GM18498 (cell line): ENCODE measurements around the gene CCDC78.

Experiments used
- ATAC-seq: cut with Tn5 transposase; IDR thresholded peaks from one replicate; pipeline ENCODE4 v1.9.1; 2021; ENCODE audit warnings: mild to moderate bottlenecking, moderate library complexity; ENCODE audit not compliant: unreplicated experiment

CCDC78 gene

DNA sequence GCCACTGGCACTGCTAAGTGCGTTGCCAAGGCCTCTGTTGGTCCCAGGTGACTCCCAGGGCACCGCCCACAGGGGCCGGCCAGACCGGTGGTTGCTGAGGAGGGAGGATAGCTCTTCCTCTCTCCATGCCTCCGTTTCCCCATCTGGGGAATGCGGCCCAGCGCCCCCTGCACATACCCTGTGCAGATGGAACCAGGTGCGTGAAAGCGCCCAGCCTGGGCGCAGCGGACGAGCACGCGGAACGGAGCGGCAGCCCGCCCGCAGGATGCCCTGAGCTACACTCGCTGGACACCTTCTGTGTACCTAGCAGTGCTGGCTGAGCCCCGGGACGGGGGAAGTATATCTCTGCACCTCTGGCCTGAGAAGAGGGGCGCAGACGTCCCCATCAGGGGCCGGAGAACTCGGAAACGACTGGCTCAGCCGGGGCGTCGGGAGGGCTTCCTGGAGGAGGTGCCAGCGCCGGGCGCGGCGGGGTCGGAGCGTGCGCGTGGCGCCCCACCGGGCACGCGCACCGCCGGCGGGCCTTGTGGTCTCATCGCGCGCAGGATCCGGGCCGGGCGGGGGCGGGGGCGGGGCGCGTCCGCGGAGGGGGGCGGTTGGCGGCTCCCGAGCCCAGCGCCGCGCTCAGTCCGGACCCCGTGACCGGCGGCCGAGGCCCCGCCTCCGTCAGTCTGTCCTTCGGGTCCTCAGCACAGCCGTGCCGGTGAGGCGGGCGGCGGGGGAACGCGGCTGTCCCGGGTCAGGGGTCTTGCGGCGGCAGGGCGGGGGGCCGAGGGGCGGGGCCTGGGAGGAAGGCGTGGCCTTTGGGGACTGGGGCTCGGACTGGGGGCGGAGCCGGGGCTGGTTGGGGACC is at the start of gene CCDC78, which contains the start of gene HAGHL:
Gene CCDC78, minus strand, starts transcription at position 6 of the 853 bp plus-strand sequence. CDS start 76 bp downstream, outside the sequence.
Gene HAGHL, plus strand, starts transcription at position 669 of the 853 bp plus-strand sequence. CDS start 404 bp downstream, outside the sequence.
- ATAC-seq, result peak; percentile 33

- no peak for ATAC-seq
Measured at GRCh38 chr16:775236-775796, 49.1 kb upstream of the CCDC78 start.

- no peak for ATAC-seq
Measured at GRCh38 chr16:774086-775001, 48.1 kb upstream of the CCDC78 start.

- ATAC-seq, result no peak
Measured at GRCh38 chr16:772959-773358, 46.7 kb upstream of the CCDC78 start.

DNA sequence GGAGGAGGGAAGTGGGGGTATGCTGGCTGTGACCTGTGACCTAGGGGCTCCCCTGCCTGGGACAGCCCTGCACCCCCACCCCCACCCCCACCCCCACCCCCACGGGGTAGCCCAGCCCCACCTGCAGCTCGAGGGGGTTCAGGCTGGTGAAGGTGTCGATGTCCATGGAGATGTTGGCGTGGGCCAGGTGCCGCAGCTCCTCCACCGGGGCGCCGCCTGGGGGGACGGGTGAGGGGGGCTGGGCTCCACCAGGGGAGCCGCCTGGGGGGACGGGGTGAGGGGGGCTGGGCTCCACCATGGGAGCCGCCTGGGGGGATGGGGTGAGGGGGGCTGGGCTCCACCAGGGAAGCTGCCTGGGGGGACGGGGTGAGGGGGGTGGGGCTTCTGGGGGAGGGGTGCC is 44.2 kb upstream of the CCDC78 start:
- ATAC-seq, result no peak

DNA sequence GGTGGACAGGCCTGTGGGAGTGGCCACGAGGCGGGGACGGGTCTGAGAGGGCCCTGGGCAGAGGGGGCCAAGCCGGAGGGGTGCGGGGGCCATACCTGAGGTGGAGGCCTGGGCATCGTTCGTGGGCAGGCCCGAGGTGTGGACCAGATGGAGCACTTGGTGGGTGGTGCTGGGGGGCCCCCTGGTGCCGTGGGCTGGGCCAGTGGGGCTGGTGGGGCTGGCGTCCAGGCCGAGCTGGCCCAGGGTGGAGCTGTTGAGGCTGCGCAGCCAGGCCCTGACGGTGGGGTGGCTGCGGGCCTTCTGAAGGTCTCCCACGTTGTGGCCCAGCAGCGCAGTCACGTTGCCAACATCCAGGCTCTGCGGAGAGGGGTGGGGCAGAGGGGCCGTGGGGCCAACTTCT is 43.7 kb upstream of the CCDC78 start:
- no peak for ATAC-seq

DNA sequence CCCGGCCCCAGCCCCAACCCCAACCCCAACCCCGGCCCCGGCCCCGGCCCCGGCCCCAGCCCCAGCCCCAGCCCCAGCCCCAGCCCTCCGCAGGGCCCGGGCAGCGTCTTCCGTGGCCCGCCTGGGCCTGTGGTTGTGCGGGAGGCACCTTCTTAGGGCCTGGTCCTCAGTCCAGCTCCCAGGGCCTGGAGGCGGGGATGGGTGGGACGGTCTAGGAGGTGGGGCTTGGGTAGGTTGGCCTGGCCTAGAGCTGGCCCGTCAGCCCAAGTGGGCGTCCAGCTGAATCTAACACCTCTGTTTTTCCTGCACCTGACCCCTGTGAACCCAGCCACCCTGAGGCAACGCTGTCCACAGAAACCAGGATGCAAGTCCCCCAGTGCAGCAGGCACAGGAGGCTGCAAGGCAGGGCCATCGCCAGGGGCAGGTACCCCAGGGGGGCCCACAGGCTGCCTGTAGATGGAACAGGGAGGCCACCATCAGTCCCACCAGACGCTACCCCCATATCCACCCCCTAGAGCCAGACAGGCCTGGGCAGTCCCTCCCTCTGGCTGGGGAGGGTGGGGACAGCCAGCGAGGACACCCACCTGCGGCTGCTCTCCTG is 43.0 kb upstream of the CCDC78 start:
- no peak for ATAC-seq

DNA sequence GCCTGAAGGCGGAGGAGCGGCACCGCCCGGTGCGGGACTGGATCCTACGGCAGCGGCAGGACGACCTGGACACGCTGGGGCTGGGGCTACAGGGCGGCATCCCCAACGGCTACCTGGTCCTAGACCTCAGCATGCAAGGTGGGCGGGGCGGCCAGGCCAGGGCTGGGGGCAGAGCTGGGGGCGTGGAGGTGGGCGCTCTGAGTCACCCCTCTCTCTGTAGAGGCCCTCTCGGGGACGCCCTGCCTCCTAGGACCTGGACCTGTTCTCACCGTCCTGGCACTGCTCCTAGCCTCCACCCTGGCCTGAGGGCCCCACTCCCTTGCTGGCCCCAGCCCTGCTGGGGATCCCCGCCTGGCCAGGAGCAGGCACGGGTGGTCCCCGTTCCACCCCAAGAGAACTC is 42.2 kb upstream of the CCDC78 start:
- ATAC-seq, result no peak

DNA sequence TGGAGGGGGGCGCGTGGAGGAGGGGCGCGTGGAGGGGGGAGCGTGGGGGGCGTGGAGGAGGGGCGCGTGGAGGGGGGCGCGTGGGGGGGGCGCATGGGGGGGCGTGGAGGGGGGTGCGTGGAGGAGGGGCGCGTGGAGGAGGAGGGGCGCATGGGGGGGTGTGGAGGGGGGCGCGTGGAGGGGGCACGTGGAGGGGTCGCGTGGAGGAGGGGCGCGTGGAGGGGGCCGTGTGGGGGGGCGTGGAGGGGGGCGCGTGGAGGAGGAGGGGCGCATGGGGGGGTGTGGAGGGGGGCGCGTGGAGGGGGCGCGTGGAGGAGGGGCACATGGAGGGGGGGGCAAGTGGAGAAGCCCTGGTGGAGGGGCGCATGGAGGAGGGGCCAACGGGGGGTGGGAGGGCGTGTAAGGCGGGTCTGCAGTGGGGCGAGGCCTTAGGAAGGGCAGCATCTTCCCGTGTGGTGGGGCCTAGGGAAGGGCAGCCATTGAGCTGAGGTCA is 41.5 kb upstream of the CCDC78 start:
- no peak for ATAC-seq

GRCh38 chr16:766820-767640 is 40.8 kb upstream of the CCDC78 start:
- no peak for ATAC-seq

DNA sequence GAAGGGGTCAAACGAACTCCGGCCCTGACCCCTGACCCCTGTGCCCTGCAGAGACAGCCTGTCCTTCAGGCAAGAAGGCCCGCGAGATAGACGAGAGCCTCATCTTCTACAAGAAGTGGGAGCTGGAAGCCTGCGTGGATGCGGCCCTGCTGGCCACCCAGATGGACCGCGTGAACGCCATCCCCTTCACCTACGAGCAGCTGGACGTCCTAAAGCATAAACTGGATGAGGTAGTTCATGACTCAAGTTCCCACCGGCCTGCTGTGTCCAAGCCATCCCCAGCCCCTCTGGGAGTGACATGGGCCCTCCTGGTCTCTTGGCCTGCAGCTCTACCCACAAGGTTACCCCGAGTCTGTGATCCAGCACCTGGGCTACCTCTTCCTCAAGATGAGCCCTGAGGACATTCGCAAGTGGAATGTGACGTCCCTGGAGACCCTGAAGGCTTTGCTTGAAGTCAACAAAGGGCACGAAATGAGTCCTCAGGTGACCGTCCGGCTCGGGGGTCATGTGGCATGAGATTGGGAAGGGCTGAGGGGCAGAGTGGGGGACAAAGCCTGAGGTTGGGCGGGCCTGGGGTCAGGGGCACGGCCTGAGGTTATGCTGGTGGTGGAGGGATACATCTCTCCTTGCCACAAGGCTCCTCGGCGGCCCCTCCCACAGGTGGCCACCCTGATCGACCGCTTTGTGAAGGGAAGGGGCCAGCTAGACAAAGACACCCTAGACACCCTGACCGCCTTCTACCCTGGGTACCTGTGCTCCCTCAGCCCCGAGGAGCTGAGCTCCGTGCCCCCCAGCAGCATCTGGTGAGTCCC is 40.0 kb upstream of the CCDC78 start:
- no peak for ATAC-seq

GRCh38 chr16:765488-765865 is 39.2 kb upstream of the CCDC78 start:
- ATAC-seq, result no peak

DNA sequence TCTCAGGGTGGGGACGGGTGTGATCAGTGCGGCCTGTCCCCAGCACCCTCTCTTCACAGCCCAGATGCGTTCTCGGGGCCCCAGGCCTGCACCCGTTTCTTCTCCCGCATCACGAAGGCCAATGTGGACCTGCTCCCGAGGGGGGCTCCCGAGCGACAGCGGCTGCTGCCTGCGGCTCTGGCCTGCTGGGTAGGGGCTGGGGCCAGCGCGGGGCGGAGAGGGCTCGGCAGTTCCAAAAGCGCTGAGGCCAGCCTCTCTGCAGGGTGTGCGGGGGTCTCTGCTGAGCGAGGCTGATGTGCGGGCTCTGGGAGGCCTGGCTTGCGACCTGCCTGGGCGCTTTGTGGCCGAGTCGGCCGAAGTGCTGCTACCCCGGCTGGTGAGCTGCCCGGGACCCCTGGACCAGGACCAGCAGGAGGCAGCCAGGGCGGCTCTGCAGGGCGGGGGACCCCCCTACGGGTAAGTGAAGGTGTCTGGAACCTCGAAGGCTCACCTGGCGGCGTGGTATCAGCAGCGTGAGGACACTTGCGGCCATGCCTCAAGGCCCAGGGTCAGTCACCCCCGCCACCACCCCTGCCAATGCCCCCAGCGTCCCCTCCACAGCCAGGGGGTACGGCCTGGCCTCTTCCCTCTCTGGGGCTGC is 38.7 kb upstream of the CCDC78 start:
- no peak for ATAC-seq

DNA sequence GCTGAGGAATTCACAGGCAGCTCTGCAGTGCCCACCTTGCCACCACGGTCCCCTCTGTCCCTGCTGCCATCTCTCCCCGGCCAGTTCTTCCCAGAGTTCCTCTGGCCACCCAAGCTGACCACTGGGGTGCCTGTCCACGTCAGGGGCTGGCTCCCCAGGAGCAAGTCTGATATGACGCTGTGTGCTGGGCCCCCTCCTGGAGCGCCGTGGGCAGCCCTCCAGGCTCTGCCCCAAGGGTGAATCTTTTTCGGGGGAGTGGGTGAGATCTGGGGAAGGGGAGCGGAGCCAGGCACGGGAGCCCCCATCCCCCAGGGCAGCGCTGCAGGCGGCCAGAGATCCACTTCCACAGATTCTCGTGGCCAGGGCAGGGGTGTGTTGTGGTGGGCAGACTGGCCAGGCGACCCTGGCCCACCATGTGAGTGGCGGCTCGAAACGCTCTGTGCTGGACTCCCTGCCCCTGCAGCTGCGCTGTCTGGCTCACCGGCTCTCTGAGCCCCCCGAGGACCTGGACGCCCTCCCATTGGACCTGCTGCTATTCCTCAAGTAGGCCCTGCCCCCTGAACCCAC is 38.0 kb upstream of the CCDC78 start:
- ATAC-seq, result no peak

DNA sequence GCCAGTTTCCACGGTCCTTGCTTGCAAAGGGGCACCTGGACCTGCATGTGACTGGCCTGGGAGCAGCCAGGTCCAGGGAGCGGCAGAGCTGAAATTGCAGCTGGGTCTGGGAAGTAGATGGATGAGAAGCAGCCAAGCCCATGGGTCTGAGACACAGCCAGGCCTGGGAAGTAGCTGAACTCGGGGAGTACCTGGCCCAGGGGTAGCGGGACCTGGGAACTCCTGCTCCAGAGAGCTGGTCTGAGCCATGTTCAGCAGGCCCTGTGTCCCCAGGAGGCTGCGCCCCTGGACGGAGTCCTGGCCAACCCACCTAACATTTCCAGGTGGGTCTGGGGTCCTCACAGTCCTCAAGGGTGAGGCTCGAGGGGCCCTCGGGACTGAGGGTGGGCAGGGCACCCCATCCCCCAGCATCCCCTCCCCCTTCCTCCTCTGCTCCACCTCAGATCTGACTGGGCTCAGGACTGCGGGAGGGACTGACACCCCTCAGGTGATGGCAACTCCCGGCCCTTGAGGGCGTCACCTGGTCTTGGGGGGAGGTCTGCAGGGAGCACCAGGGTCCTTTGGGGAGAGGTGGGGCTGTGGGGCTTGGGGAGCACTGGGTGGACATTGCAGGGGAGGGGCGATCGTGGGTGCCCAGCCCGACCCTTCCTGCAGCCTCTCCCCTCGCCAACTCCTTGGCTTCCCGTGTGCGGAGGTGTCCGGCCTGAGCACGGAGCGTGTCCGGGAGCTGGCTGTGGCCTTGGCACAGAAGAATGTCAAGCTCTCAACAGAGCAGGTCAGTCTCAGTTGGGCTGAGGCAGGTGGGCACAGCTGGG is 37.3 kb upstream of the CCDC78 start:
- ATAC-seq, result no peak

- no peak for ATAC-seq
Measured at GRCh38 chr16:762595-763268, 36.5 kb upstream of the CCDC78 start.
